Endothelial cell of umbilical vein (primary cell): ENCODE measurements around the gene UNC119B. TPM values are rescaled to one million over a fixed set of nuclear protein-coding genes. Genes with fewer than 3 reads are reported as not detected.
A peak's percentile ranks its signal among the peaks of the same experiment; 100 is the strongest.

ENCODE experiments used
- BruUV-seq: library from RNA; stranded (reverse); fragments of 400-500 nt; replicated peaks from 2 replicates; lab custom pipeline; 2021; lab: Mats Ljungman, UMichigan
- CTCF ChIA-PET: fragments of 300-600, 350-600 bp; sonication (Branson Sonifier 250); formaldehyde crosslinking; loops from one replicate; lab custom pipeline; 2021; ENCODE audit warnings: antibody characterized with exemption, inconsistent platforms; lab: Charles Lee
- POLR2A ChIA-PET: fragments of 300-600, 350-600 bp; sonication (Branson Sonifier 250); formaldehyde crosslinking; loops from one replicate; lab custom pipeline; 2021; ENCODE audit warnings: antibody characterized with exemption, inconsistent platforms; lab: Charles Lee
- DNase-seq: peaks from one replicate; pipeline ENCODE4 v3.0.0-alpha.2; 2011; ENCODE audit warnings: low read depth, low spot score
- FAIRE-seq: peaks from 2 replicates; lab custom pipeline; 2011; peaks lifted over from hg19 to GRCh38; lab: Jason Lieb, UNC
- H2AFZ ChIP-seq: 2 replicates; pipeline ENCODE4 v1.6.0; 2012; ENCODE audit warnings: low read depth, low read length, control low read depth, inconsistent platforms
- H3K27ac ChIP-seq: 2 replicates; pipeline ENCODE4 v1.5.1; 2011; ENCODE audit warnings: low read depth, mild to moderate bottlenecking, control low read depth, low read length, moderate library complexity; ENCODE audit not compliant: insufficient read depth
- H3K27me3 ChIP-seq, 2 experiments: 2 replicates each; pipeline versions ENCODE4 v1.6.0 to v1.6.1; 2011; ENCODE audit warnings: low read length in 2 of 2, mixed read lengths in 1 of 2; ENCODE audit not compliant: control insufficient read depth in 2 of 2, insufficient read depth in 2 of 2
- H3K36me3 ChIP-seq, 2 experiments: 2 replicates in 1 of 2; 3 replicates in 1 of 2; pipeline ENCODE4 v1.5.1; 2011; ENCODE audit warnings: low read length in 2 of 2, mild to moderate bottlenecking in 1 of 2, moderate library complexity in 1 of 2; ENCODE audit not compliant: control insufficient read depth in 2 of 2, insufficient read depth in 2 of 2; ENCODE audit errors: extremely low read depth in 1 of 2
- H3K4me1 ChIP-seq: 3 replicates; pipeline ENCODE4 v1.5.1; 2011; ENCODE audit warnings: mild to moderate bottlenecking, low read length; ENCODE audit not compliant: control insufficient read depth, insufficient read depth; ENCODE audit errors: extremely low read depth
- H3K4me2 ChIP-seq: 2 replicates; pipeline ENCODE4 v1.6.1; 2011; ENCODE audit warnings: low read length, control low read depth, mixed read lengths; ENCODE audit not compliant: insufficient read depth
- H3K4me3 ChIP-seq, 3 experiments: fragments of 200-600 bp in 1 of 3; sonication (generic), shearing (Covaris generic) in 1 of 3; replicated peaks in 1 of 3; 2 replicates each; pipeline ENCODE4 v1.5.1; 2011 to 2016; ENCODE audit warnings: control low read depth in 3 of 3, low read length in 3 of 3, mild to moderate bottlenecking in 2 of 3, inconsistent platforms in 1 of 3, low read depth in 1 of 3, moderate library complexity in 1 of 3; ENCODE audit not compliant: insufficient read depth in 1 of 3
- H3K79me2 ChIP-seq: 2 replicates; pipeline ENCODE4 v1.6.0; 2012; ENCODE audit warnings: low read length, inconsistent platforms; ENCODE audit not compliant: control insufficient read depth, insufficient read depth
- H3K9ac ChIP-seq: replicated peaks from 2 replicates; pipeline ENCODE3; 2011; ENCODE audit warnings: low read length, control low read depth; ENCODE audit not compliant: insufficient read depth; ENCODE audit errors: extremely low read depth
- H3K9me1 ChIP-seq: replicated peaks from 3 replicates; pipeline ENCODE4 v1.6.0; 2011; ENCODE audit warnings: mild to moderate bottlenecking, low read length; ENCODE audit not compliant: control insufficient read depth, insufficient read depth; ENCODE audit errors: extremely low read depth
- H3K9me3 ChIP-seq: replicated peaks from 2 replicates; pipeline ENCODE4 v1.5.1; 2012; ENCODE audit warnings: low read length, inconsistent platforms; ENCODE audit not compliant: control insufficient read depth, insufficient read depth
- H4K20me1 ChIP-seq: replicated peaks from 2 replicates; pipeline ENCODE3; 2011; ENCODE audit warnings: mild to moderate bottlenecking, low read length; ENCODE audit not compliant: control insufficient read depth, insufficient read depth; ENCODE audit errors: extremely low read depth
- EZH2 ChIP-seq: IDR thresholded peaks from 2 replicates; pipeline ENCODE4 v1.6.1; 2012; ENCODE audit warnings: borderline replicate concordance, low read depth, mild to moderate bottlenecking, moderate library complexity, low read length, inconsistent platforms; ENCODE audit not compliant: severe bottlenecking
- FOS ChIP-seq: IDR thresholded peaks from 2 replicates; pipeline ENCODE4 v1.6.1; 2011; ENCODE audit warnings: mild to moderate bottlenecking, low read length, moderate library complexity, borderline replicate concordance; ENCODE audit not compliant: insufficient read depth
- GATA2 ChIP-seq: IDR thresholded peaks from 2 replicates; pipeline ENCODE4 v1.7.0; 2011; ENCODE audit warnings: low read depth, mild to moderate bottlenecking, moderate library complexity, mixed read lengths, low read length; ENCODE audit not compliant: insufficient read length, insufficient read depth
- JUN ChIP-seq: IDR thresholded peaks from 2 replicates; pipeline ENCODE4 v1.6.1; 2011; ENCODE audit warnings: borderline replicate concordance, low read depth; ENCODE audit not compliant: insufficient read length, insufficient read depth
- MYC ChIP-seq: IDR thresholded peaks from one replicate; pipeline ENCODE4 v1.6.1; 2011; ENCODE audit warnings: mild to moderate bottlenecking, low read depth, low read length
- POLR2A ChIP-seq: IDR thresholded peaks from 2 replicates; pipeline ENCODE4 v1.6.1; 2012; ENCODE audit warnings: low read depth, mild to moderate bottlenecking, control low read depth, low read length
- POLR2AphosphoS5 ChIP-seq: IDR thresholded peaks from 2 replicates; pipeline ENCODE4 v1.6.1; 2012; ENCODE audit warnings: low read depth, mild to moderate bottlenecking, control low read depth, low read length, moderate library complexity; ENCODE audit not compliant: insufficient read depth
- dilution Hi-C: fragments of 300-500 bp; cut with MboI; formaldehyde crosslinking; loops from one replicate; pipeline ENCODE4 v1.15.0; 2019; ENCODE audit warnings: low sequenced_read_pairs; ENCODE audit not compliant: extremely low pct_ligation_motif_present
- intact Hi-C: fragments of 100-400 bp; cut with micrococcal nuclease; formaldehyde crosslinking; loops from one replicate; pipeline ENCODE4 v1.10.0; 2022
- polyA plus RNA-seq, 4 experiments: library from polyadenylated mRNA; depleted of rRNA in 3 of 4; stranded (reverse) in 3 of 4; unstranded in 1 of 4; fragments of >200 nt; gene quantifications; 2 replicates each; pipeline versions ENCODE4 v1.2.1 to v1.2.3, GENCODE V29; 2011 to 2012; ENCODE audit warnings: missing spikeins in 1 of 4
- total RNA-seq: library from RNA; stranded (reverse); gene quantifications from 2 replicates; pipeline ENCODE4 v1.2.3, GENCODE V29; 2021

UNC119B gene
- total and polyA plus RNA-seq, 2 donors (not counting 3 experiments of a cell fraction or from before 2014, with no cell fraction given) = 23.1 to 33.7 TPM

GRCh38 chr12:120748242-120748641 lies 38.0 kb downstream of the UNC119B start:
- Histone ChIP-seq H2AFZ (no peak overlapping the region), H3K9me1 (no peaks in the 10 kb centered on the region), H3K27me3 (no peaks in the 10 kb centered on the region), H3K27ac (no peak overlapping the region), H3K9me3 (no peaks in the 10 kb centered on the region), H3K4me2 (no peak overlapping the region), H3K79me2 (no peaks in the 10 kb centered on the region), H4K20me1 (no peaks in the 10 kb centered on the region), H3K4me3 (no peak overlapping the region), H3K36me3 (no peaks in the 10 kb centered on the region), H3K4me1 (no peaks in the 10 kb centered on the region), H3K9ac (no peak overlapping the region)
- intact Hi-C loops = no loop called here
- FAIRE-seq (no peak), DNase-seq (no peak)
- ChIA-PET CTCF (interaction anchor here (1.7 kb wide), 1 partner anchor 10 kb away, joined by 6 read pairs; no protein-coding TSS in a partner anchor), POLR2A (no interaction called here)
- no TSS peak for BruUV-seq
- TF ChIP-seq GATA2 (no peak), JUN (no peak), EZH2 (no peak), FOS (no peak)
- dilution Hi-C loops = no loop called here

- ChIA-PET POLR2A (no interaction called here), CTCF (interaction anchor here (1.0 to 1.4 kb wide), 4 partner anchors 27 to 222 kb away, joined by 3 read pairs; no protein-coding TSS in a partner anchor)
- intact Hi-C loops = no loop called here
Measured at GRCh38 chr12:120749256-120749655, 39.0 kb downstream of the UNC119B start.

More at GRCh38 chr12:120749256-120749655, 39.0 kb downstream of the UNC119B start:
- Histone ChIP-seq H3K27me3 (no peaks in the 10 kb centered on the region), H3K9ac (no peak overlapping the region), H3K4me1 (no peaks in the 10 kb centered on the region), H3K4me3 (no peak overlapping the region), H3K4me2 (no peak overlapping the region), H3K36me3 (no peaks in the 10 kb centered on the region), H3K9me1 (no peaks in the 10 kb centered on the region), H3K27ac (no peak overlapping the region), H2AFZ (no peak overlapping the region), H3K9me3 (no peaks in the 10 kb centered on the region), H3K79me2 (no peaks in the 10 kb centered on the region), H4K20me1 (no peaks in the 10 kb centered on the region)
- peak; percentile 31 for FAIRE-seq
- BruUV-seq = no TSS peak
- TF ChIP-seq POLR2AphosphoS5 (no peak), POLR2A (no peak), GATA2 (no peak), MYC (no peak)
- DNase-seq = no peak
- dilution Hi-C loops = no loop called here
